Transverse colon (tissue), 4 donors: ENCODE measurements around the gene MAP1A.

Source experiments
- EP300 ChIP-seq: sonication (generic); formaldehyde crosslinking; IDR thresholded peaks from one replicate; pipeline ENCODE4 v1.6.1; 2017; ENCODE audit warnings: antibody characterized with exemption, low read depth
- POLR2AphosphoS5 ChIP-seq, 3 donors: sonication (generic); formaldehyde crosslinking; IDR thresholded peaks; one replicate each; pipeline ENCODE4 v1.6.1; 2016; ENCODE audit warnings: antibody characterized with exemption in 3 of 3
- TF ChIP-seq, protein P1 (sequence below), 5 experiments: fragments of 200-600 bp in 3 of 5; fragments of 450-650 bp in 2 of 5; sonication (generic) in 3 of 5; IDR thresholded peaks; 1 replicate in 2 of 5; 2 replicates in 3 of 5; pipeline ENCODE4 v1.5.1; 2016 to 2017; ENCODE audit warnings: antibody characterized with exemption in 5 of 5, inconsistent platforms in 3 of 5, mild to moderate bottlenecking in 2 of 5, moderate library complexity in 1 of 5

DNA sequence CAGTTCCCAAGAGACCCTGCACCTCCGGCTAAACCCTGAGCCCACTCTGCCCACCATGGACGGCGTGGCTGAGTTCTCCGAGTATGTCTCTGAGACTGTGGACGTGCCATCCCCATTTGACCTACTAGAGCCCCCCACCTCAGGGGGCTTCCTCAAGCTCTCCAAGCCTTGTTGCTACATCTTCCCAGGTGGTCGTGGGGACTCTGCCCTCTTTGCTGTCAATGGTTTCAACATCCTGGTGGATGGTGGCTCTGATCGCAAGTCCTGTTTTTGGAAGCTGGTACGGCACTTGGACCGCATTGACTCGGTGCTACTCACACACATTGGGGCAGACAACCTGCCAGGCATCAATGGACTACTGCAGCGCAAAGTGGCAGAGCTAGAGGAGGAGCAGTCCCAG lies 4.0 kb downstream of the MAP1A start:
- TF ChIP-seq, protein P1, sequence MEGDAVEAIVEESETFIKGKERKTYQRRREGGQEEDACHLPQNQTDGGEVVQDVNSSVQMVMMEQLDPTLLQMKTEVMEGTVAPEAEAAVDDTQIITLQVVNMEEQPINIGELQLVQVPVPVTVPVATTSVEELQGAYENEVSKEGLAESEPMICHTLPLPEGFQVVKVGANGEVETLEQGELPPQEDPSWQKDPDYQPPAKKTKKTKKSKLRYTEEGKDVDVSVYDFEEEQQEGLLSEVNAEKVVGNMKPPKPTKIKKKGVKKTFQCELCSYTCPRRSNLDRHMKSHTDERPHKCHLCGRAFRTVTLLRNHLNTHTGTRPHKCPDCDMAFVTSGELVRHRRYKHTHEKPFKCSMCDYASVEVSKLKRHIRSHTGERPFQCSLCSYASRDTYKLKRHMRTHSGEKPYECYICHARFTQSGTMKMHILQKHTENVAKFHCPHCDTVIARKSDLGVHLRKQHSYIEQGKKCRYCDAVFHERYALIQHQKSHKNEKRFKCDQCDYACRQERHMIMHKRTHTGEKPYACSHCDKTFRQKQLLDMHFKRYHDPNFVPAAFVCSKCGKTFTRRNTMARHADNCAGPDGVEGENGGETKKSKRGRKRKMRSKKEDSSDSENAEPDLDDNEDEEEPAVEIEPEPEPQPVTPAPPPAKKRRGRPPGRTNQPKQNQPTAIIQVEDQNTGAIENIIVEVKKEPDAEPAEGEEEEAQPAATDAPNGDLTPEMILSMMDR (IDR thresholded peaks at IDR 0.05): no peak
- TF ChIP-seq EP300: no peak
- TF ChIP-seq POLR2AphosphoS5 (IDR thresholded peaks at IDR 0.05): no peak
